H1 (cell line): ENCODE results near the gene CAPS. TPM values are rescaled to one million over a fixed set of nuclear protein-coding genes. Genes with fewer than 3 reads are reported as not detected.

ENCODE experiments used
- CTCF ChIA-PET: fragments of 300-600 bp; sonication (Branson Sonifier 250); formaldehyde crosslinking; loops from one replicate; lab custom pipeline; 2021; ENCODE audit not compliant: partially characterized antibody; lab: Charles Lee
- POLR2A ChIA-PET: fragments of 300-600 bp; sonication (Branson Sonifier 250); formaldehyde crosslinking; loops from one replicate; lab custom pipeline; 2021; ENCODE audit warnings: inconsistent platforms; ENCODE audit not compliant: partially characterized antibody; lab: Charles Lee
- DNase-seq, 2 experiments: peaks; one replicate each; pipeline versions ENCODE4 v3.0.0 to v3.0.0-alpha.2; 2010 to 2022; ENCODE audit warnings: low spot score in 2 of 2, low read depth in 1 of 2, mixed read lengths in 1 of 2
- FAIRE-seq: peaks from 2 replicates; lab custom pipeline; 2011; peaks lifted over from hg19 to GRCh38; lab: Jason Lieb, UNC
- H2AFZ ChIP-seq: 2 replicates; pipeline ENCODE4 v1.8.1; 2012; ENCODE audit warnings: low read length, inconsistent platforms
- H2AK5ac ChIP-seq: 2 replicates; pipeline ENCODE4 v1.6.1; 2013; ENCODE audit warnings: low read depth, low read length
- H2BK120ac ChIP-seq: replicated peaks from 2 replicates; pipeline ENCODE3; 2013; ENCODE audit warnings: low read depth, low read length, inconsistent platforms
- H2BK12ac ChIP-seq: 2 replicates; pipeline ENCODE4 v1.6.1; 2013; ENCODE audit warnings: low read depth, low read length
- H2BK15ac ChIP-seq: 2 replicates; pipeline ENCODE4 v1.6.1; 2013; ENCODE audit warnings: low read length
- H2BK20ac ChIP-seq: 2 replicates; pipeline ENCODE4 v1.6.1; 2013; ENCODE audit warnings: low read length
- H2BK5ac ChIP-seq: 2 replicates; pipeline ENCODE4 v1.6.1; 2013; ENCODE audit warnings: low read depth, low read length
- H3K14ac ChIP-seq: 2 replicates; pipeline ENCODE4 v1.6.1; 2013; ENCODE audit warnings: inconsistent platforms; ENCODE audit not compliant: insufficient read length
- H3K18ac ChIP-seq: 2 replicates; pipeline ENCODE4 v1.6.1; 2013; ENCODE audit warnings: low read length; ENCODE audit errors: extremely low read depth
- H3K23ac ChIP-seq: 2 replicates; pipeline ENCODE4 v1.6.1; 2013; ENCODE audit warnings: inconsistent platforms; ENCODE audit not compliant: insufficient read length
- H3K23me2 ChIP-seq: 2 replicates; pipeline ENCODE4 v1.6.1; 2013; ENCODE audit warnings: low read depth, low read length
- H3K27ac ChIP-seq: 2 replicates; pipeline ENCODE4 v1.6.1; 2011; ENCODE audit warnings: low read depth, low read length, inconsistent platforms
- H3K27me3 ChIP-seq, 4 experiments: replicated peaks in 1 of 4; 1 replicate in 1 of 4; 2 replicates in 3 of 4; pipeline versions ENCODE4 v1.6.1 to v1.8.1; 2011 to 2013; ENCODE audit warnings: low read length in 3 of 4, mild to moderate bottlenecking in 3 of 4, inconsistent platforms in 2 of 4, mixed read lengths in 2 of 4, moderate library complexity in 1 of 4; ENCODE audit not compliant: control insufficient read depth in 3 of 4, insufficient read depth in 3 of 4; ENCODE audit errors: extremely low read depth in 1 of 4
- H3K36me3 ChIP-seq, 4 experiments: 2 replicates each; pipeline versions ENCODE4 v1.6.1 to v1.8.1; 2011 to 2013; ENCODE audit warnings: mild to moderate bottlenecking in 4 of 4, low read length in 3 of 4, moderate library complexity in 2 of 4, control low read depth in 1 of 4, inconsistent platforms in 1 of 4; ENCODE audit not compliant: insufficient read depth in 4 of 4, control insufficient read depth in 2 of 4
- H3K4ac ChIP-seq: replicated peaks from 2 replicates; pipeline ENCODE3; 2013; ENCODE audit warnings: low read length, low read depth, mixed read lengths, inconsistent platforms; ENCODE audit not compliant: insufficient read length
- H3K4me1 ChIP-seq, 4 experiments: replicated peaks in 1 of 4; 1 replicate in 1 of 4; 2 replicates in 3 of 4; pipeline versions ENCODE4 v1.6.1 to v1.8.1; 2011 to 2013; ENCODE audit warnings: low read length in 3 of 4, inconsistent platforms in 2 of 4, mixed read lengths in 1 of 4; ENCODE audit not compliant: insufficient read depth in 4 of 4, control insufficient read depth in 3 of 4
- H3K4me2 ChIP-seq, 2 experiments: 2 replicates each; pipeline versions ENCODE4 v1.6.1 to v1.8.1; 2011 to 2013; ENCODE audit warnings: low read depth in 2 of 2, low read length in 2 of 2, control low read depth in 1 of 2, inconsistent platforms in 1 of 2, mild to moderate bottlenecking in 1 of 2; ENCODE audit not compliant: insufficient read depth in 1 of 2
- H3K4me3 ChIP-seq, 4 experiments: fragments of 200-600, 300-600 bp in 1 of 4; sonication (generic), shearing (Covaris generic), sonication (Bioruptor Twin) in 1 of 4; 2 replicates each; pipeline versions ENCODE4 v1.5.1 to v1.8.1; 2011 to 2016; ENCODE audit warnings: low read length in 4 of 4, low read depth in 3 of 4, control low read depth in 2 of 4, inconsistent platforms in 2 of 4, mild to moderate bottlenecking in 2 of 4, mixed read lengths in 1 of 4, moderate library complexity in 1 of 4; ENCODE audit not compliant: insufficient read depth in 2 of 4; ENCODE audit errors: extremely low read depth in 1 of 4
- H3K56ac ChIP-seq: replicated peaks from 2 replicates; pipeline ENCODE3; 2013; ENCODE audit warnings: low read depth, mild to moderate bottlenecking, mixed read lengths, low read length, inconsistent platforms; ENCODE audit not compliant: insufficient read length
- H3K79me1 ChIP-seq: 2 replicates; pipeline ENCODE4 v1.6.1; 2013; ENCODE audit warnings: low read depth, low read length, control low read depth
- H3K79me2 ChIP-seq, 2 experiments: 2 replicates each; pipeline versions ENCODE4 v1.6.1 to v1.8.1; 2012 to 2013; ENCODE audit warnings: low read length in 2 of 2, mild to moderate bottlenecking in 2 of 2, inconsistent platforms in 1 of 2; ENCODE audit not compliant: insufficient read depth in 2 of 2, control insufficient read depth in 1 of 2
- H3K9ac ChIP-seq, 4 experiments: replicated peaks in 1 of 4; 1 replicate in 1 of 4; 2 replicates in 3 of 4; pipeline versions ENCODE4 v1.6.1 to v1.8.1; 2011 to 2013; ENCODE audit warnings: low read depth in 3 of 4, low read length in 3 of 4, control low read depth in 2 of 4, mild to moderate bottlenecking in 2 of 4, moderate library complexity in 2 of 4, inconsistent platforms in 1 of 4; ENCODE audit errors: extremely low read depth in 1 of 4
- H3K9me3 ChIP-seq, 2 experiments: 2 replicates each; pipeline versions ENCODE4 v1.6.1 to v1.8.1; 2012 to 2013; ENCODE audit warnings: mild to moderate bottlenecking in 2 of 2, moderate library complexity in 2 of 2, control low read depth in 1 of 2, inconsistent platforms in 1 of 2, low read depth in 1 of 2, low read length in 1 of 2, mixed read lengths in 1 of 2; ENCODE audit not compliant: insufficient read depth in 2 of 2
- H4K20me1 ChIP-seq, 2 experiments: replicated peaks in 1 of 2; 2 replicates each; pipeline versions ENCODE3 to v1.8.1; 2011 to 2013; ENCODE audit warnings: inconsistent platforms in 2 of 2, low read length in 2 of 2, mild to moderate bottlenecking in 1 of 2; ENCODE audit not compliant: insufficient read depth in 2 of 2, control insufficient read depth in 1 of 2
- H4K5ac ChIP-seq: 2 replicates; pipeline ENCODE4 v1.6.1; 2013; ENCODE audit warnings: low read length, low read depth, mixed read lengths, inconsistent platforms; ENCODE audit not compliant: insufficient read length
- H4K8ac ChIP-seq: 2 replicates; pipeline ENCODE4 v1.8.0; 2013; ENCODE audit warnings: mild to moderate bottlenecking, moderate library complexity, low read length, inconsistent platforms; ENCODE audit not compliant: insufficient read depth; ENCODE audit errors: extremely low read depth
- H4K91ac ChIP-seq: replicated peaks from 2 replicates; pipeline ENCODE3; 2013; ENCODE audit warnings: low read length, mixed read lengths, inconsistent platforms; ENCODE audit not compliant: insufficient read length
- BACH1 ChIP-seq: IDR thresholded peaks from 2 replicates; pipeline ENCODE4 v1.6.1; 2012; ENCODE audit warnings: low read length, improper control_type of control experiment
- GABPA ChIP-seq: IDR thresholded peaks from 2 replicates; pipeline ENCODE4 v1.6.1; 2011; ENCODE audit warnings: mild to moderate bottlenecking, low read length, moderate library complexity, borderline replicate concordance; ENCODE audit not compliant: insufficient read depth
- KDM1A ChIP-seq: fragments of 200-600, 300-600 bp; sonication (generic); IDR thresholded peaks from 2 replicates; pipeline ENCODE4 v1.7.1; 2016; ENCODE audit warnings: mild to moderate bottlenecking, low read length, borderline replicate concordance
- POLR2AphosphoS5 ChIP-seq: IDR thresholded peaks from 2 replicates; pipeline ENCODE4 v1.6.1; 2011; ENCODE audit warnings: low read depth, low read length
- TCF12 ChIP-seq: IDR thresholded peaks from 2 replicates; pipeline ENCODE4 v1.6.1; 2011; ENCODE audit warnings: low read depth, mild to moderate bottlenecking, low read length
- WGBS, 2 experiments: shearing (Covaris generic) in 1 of 2; methylation state at CpG; one replicate each; pipeline versions ENCODE4 v1.1.6 to v1.1.7; 2013 to 2015; ENCODE audit warnings: low lambda C conversion rate in 2 of 2, mixed read lengths in 2 of 2, inconsistent platforms in 1 of 2, low coverage in 1 of 2, missing lambda C conversion rate in 1 of 2; ENCODE audit not compliant: insufficient replicate concordance in 2 of 2, insufficient coverage in 1 of 2, insufficient read length in 1 of 2; ENCODE audit errors: extremely low coverage in 1 of 2, missing lambda C conversion rate in 1 of 2; 5-methylcytosine and 5-hydroxymethylcytosine counted together
- polyA plus RNA-seq, 7 experiments: library from polyadenylated mRNA; depleted of rRNA in 3 of 7; stranded (reverse) in 5 of 7; unstranded in 2 of 7; fragments of >200 nt in 5 of 7; fragments of 200-250 nt in 2 of 7; gene quantifications; 1 replicate in 5 of 7; 2 replicates in 1 of 7; 4 replicates in 1 of 7; pipeline versions ENCODE4 v1.2.1 to v1.2.3, GENCODE V29; 2011 to 2013; ENCODE audit warnings: missing spikeins in 2 of 7, mixed read lengths in 2 of 7
- total RNA-seq: library from RNA; stranded (reverse); fragmentation: NEBNext Ultra II Directional; extraction: Animal tissue kit (Norgen Biotek cat#: 25700); gene quantifications from 2 replicates; pipeline ENCODE4 v1.2.1, GENCODE V29; 2021
- TF ChIP-seq, protein P1 (sequence below), 3 experiments: IDR thresholded peaks; 1 replicate in 2 of 3; 2 replicates in 1 of 3; pipeline versions ENCODE4 v1.5.1 to v1.6.1; 2011; ENCODE audit warnings: low read length in 3 of 3, mild to moderate bottlenecking in 3 of 3, inconsistent platforms in 2 of 3, low read depth in 1 of 3, moderate library complexity in 1 of 3; ENCODE audit not compliant: insufficient read depth in 1 of 3; ENCODE audit errors: control extremely low read depth in 1 of 3

The CAPS gene
- total and polyA plus RNA-seq, 2 of the 8 experiments (the other 6 are each of a cell fraction or from before 2014, with no cell fraction given), result 2.1 to 2.4 TPM

DNA sequence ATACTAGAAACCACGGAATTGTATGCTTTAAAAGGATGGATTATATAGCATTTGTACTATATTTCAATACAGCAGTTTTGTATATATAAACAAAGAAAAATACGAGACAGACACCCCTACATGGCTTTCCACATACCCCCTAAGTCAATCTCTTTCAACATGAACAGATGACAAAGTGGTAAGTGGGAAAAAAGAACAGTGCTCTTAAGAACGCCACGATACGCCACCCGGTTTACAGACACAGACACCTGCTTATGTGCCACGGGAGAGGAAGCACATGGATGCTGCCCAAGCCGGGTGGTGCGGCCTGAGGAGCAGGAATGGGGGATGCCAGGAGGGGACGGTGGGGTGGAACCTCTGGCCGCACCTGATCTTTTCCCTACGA, 8.1 kb downstream of the CAPS start:
- Histone ChIP-seq H3K79me2 (no peaks in the 10 kb centered on the region), H3K9me3 (no peaks in the 10 kb centered on the region), H3K23me2 (no peaks in the 10 kb centered on the region), H3K9ac (no peak overlapping the region), H3K27ac (no peak overlapping the region), H3K4me2 (no peak overlapping the region), H4K8ac (no peak overlapping the region), H3K18ac (no peak overlapping the region), H2AK5ac (no peak overlapping the region), H2AFZ (no peak overlapping the region), H4K20me1 (peaks cover 0 to 19% of the 10 kb centered on the region in 2 experiments), H2BK20ac (no peak overlapping the region), H3K4me1 (no peaks in the 10 kb centered on the region), H3K14ac (no peak overlapping the region), H3K27me3 (no peaks in the 10 kb centered on the region; a peak in 1 of 7 replicates), H3K36me3 (peaks cover 15 to 58% (median 48%) of the 10 kb centered on the region in 4 experiments), H3K23ac (no peak overlapping the region), H2BK15ac (no peak overlapping the region), H3K79me1 (no peaks in the 10 kb centered on the region), H2BK12ac (no peak overlapping the region), H4K91ac (no peak overlapping the region), H4K5ac (no peak overlapping the region), H3K56ac (no peak overlapping the region), H3K4ac (no peak overlapping the region), H2BK5ac (no peak overlapping the region), H3K4me3 (no peak overlapping the region), H2BK120ac (no peak overlapping the region)
- no peak for DNase-seq
- ChIA-PET CTCF (interaction anchor here (1.0 kb wide), 1 partner anchor 62 kb away, joined by 3 read pairs; no protein-coding TSS in a partner anchor), POLR2A (no interaction called here)
- 99% methylated on average over 11 of the region's 12 CpGs; no CpG with 5 or more reads in 1 of the 2 experiments for WGBS, 2 experiments
- FAIRE-seq, result no peak
- no peak for TF ChIP-seq GABPA
- TF ChIP-seq KDM1A, result no peak
- TF ChIP-seq BACH1, result no peak
- no peak for TF ChIP-seq POLR2AphosphoS5
- TF ChIP-seq TCF12, result no peak
- TF ChIP-seq, protein P1, sequence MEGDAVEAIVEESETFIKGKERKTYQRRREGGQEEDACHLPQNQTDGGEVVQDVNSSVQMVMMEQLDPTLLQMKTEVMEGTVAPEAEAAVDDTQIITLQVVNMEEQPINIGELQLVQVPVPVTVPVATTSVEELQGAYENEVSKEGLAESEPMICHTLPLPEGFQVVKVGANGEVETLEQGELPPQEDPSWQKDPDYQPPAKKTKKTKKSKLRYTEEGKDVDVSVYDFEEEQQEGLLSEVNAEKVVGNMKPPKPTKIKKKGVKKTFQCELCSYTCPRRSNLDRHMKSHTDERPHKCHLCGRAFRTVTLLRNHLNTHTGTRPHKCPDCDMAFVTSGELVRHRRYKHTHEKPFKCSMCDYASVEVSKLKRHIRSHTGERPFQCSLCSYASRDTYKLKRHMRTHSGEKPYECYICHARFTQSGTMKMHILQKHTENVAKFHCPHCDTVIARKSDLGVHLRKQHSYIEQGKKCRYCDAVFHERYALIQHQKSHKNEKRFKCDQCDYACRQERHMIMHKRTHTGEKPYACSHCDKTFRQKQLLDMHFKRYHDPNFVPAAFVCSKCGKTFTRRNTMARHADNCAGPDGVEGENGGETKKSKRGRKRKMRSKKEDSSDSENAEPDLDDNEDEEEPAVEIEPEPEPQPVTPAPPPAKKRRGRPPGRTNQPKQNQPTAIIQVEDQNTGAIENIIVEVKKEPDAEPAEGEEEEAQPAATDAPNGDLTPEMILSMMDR (IDR thresholded peaks at IDR 0.05; ENCODE audit: control extremely low read depth in 1 of 3, insufficient read depth in 1 of 3, low read depth in 1 of 3, low read length in 3 of 3), result no peak
